BE2C (cell line): ENCODE data around the gene SIGLEC8.
"Not testable (repeated sequence)": the region's sequence is repeated elsewhere in the genome, so short reads cannot be mapped to it uniquely, and the experiment has no call there.

Experiments
- DNase-seq: peaks from one replicate; pipeline ENCODE4 v3.0.0-alpha.2; 2020
- H3K27me3 ChIP-seq: fragments of 250-450 bp; sonication (Bioruptor Pico); 2 replicates; pipeline ENCODE4 v1.5.1; 2020; ENCODE audit warnings: mild to moderate bottlenecking
- H3K36me3 ChIP-seq: fragments of 250-450 bp; sonication (Bioruptor Pico); 2 replicates; pipeline ENCODE4 v1.5.1; 2020; ENCODE audit warnings: mild to moderate bottlenecking
- H3K4me1 ChIP-seq: fragments of 250-450 bp; sonication (Bioruptor Pico); 2 replicates; pipeline ENCODE4 v1.5.1; 2020
- H3K4me3 ChIP-seq: 2 replicates; pipeline ENCODE4 v1.5.1; 2011; ENCODE audit warnings: low read depth, low read length
- H3K9me3 ChIP-seq: fragments of 250-450 bp; sonication (Bioruptor Pico); 2 replicates; pipeline ENCODE4 v1.5.1; 2020
- TF ChIP-seq, protein P1 (sequence below): IDR thresholded peaks from 2 replicates; pipeline ENCODE4 v1.5.1; 2012; ENCODE audit warnings: mild to moderate bottlenecking, low read depth, low read length

Gene SIGLEC8

DNA sequence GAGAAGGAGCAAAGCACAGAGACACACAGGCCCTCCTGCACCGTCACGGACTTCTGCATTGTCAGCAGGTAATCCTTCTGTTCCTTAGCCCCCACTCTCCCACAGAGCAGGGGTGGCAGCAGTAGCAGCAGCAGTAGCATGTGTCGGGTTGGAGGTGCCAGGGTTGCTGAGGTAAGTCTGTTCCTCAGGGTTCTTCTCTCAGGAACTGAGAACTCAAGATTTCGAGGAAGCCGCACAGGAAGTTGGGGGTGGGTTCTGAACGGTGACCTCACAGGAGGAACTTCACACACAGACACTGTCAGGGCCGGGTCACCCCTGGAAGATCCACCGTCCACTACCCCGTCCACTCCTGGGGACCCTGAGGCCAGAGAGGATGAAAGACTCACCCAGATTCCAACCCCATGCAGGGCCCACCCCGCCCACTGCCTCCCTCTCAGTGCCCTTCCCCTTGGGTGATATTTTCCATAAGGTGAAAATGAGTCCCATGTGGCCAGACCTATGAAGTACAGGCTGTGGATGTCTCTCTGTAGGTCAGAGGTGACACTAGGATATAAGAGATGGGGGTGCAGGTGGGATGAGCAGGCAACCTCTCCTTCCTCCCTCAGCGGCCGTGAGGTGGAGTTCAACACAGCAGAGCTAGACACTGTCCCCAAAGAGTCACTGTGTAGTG is 43.5 kb upstream of the SIGLEC8 start, which contains the start of gene SIGLEC12:
SIGLEC12 (minus strand) TSS at position 207 of the 670 bp plus-strand sequence; CDS start at position 140, 67 bp downstream.
- no peak for DNase-seq

DNA sequence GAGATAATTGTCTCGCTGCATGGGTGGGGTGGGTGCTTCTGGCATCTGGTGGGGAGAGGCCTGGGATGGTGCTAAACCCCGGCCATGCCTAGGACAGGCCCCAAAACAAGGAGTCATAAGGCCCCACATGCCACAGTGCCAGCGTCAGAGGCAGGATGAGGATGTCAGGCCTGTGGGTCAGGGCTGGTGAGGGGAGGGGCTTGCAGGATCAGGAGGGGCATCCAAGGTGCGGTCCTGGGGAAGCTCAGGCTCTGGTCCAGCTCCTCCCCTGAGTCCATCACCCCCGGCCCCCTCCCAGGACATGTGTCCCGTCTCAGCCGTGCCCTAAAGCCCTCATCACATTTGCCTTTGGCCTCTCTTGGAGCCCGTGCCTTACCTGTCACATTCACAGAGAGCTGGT is 42.7 kb upstream of the SIGLEC8 start:
- H3K27me3 ChIP-seq, H3K4me3 ChIP-seq, H3K9me3 ChIP-seq, H3K4me1 ChIP-seq, DNase-seq, H3K36me3 ChIP-seq: not testable (repeated sequence)

More for the DNA sequence above, 43.5 kb upstream of the SIGLEC8 start, which contains the start of gene SIGLEC12:
- TF ChIP-seq, protein P1, sequence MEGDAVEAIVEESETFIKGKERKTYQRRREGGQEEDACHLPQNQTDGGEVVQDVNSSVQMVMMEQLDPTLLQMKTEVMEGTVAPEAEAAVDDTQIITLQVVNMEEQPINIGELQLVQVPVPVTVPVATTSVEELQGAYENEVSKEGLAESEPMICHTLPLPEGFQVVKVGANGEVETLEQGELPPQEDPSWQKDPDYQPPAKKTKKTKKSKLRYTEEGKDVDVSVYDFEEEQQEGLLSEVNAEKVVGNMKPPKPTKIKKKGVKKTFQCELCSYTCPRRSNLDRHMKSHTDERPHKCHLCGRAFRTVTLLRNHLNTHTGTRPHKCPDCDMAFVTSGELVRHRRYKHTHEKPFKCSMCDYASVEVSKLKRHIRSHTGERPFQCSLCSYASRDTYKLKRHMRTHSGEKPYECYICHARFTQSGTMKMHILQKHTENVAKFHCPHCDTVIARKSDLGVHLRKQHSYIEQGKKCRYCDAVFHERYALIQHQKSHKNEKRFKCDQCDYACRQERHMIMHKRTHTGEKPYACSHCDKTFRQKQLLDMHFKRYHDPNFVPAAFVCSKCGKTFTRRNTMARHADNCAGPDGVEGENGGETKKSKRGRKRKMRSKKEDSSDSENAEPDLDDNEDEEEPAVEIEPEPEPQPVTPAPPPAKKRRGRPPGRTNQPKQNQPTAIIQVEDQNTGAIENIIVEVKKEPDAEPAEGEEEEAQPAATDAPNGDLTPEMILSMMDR = no peak
- H3K27me3 ChIP-seq = no peaks in the 10 kb centered on the region
- no peaks in the 10 kb centered on the region for H3K9me3 ChIP-seq
- no peaks in the 10 kb centered on the region for H3K36me3 ChIP-seq
- H3K4me3 ChIP-seq = no peak within 1 kb of the TSS
- no peaks in the 10 kb centered on the region for H3K4me1 ChIP-seq

DNA sequence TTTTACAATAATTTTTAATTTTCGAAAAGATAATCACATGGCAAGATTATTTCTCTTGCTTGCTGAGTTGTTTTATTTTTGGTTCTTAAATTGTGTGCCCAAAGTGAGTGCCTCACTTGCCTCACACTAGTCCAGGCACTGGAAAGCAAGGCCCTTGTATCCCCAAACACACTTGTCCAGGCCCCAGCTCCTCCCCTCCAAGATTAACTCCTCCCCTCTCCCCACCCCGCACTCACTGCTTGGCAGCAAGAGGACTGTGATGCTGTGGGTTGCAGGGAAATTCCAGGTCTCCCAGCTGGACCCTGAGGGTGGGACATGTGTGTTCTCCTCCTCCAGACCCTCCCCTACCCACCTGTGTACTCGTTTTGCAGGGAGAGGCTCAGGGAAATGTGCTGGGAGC is 39.4 kb upstream of the SIGLEC8 start:
- H3K4me3 ChIP-seq = no peak overlapping the region
- no peaks in the 10 kb centered on the region for H3K9me3 ChIP-seq
- DNase-seq = no peak
- H3K27me3 ChIP-seq = no peaks in the 10 kb centered on the region
- H3K4me1 ChIP-seq = no peaks in the 10 kb centered on the region
- H3K36me3 ChIP-seq = no peaks in the 10 kb centered on the region
- TF ChIP-seq, protein P1 = no peak

DNA sequence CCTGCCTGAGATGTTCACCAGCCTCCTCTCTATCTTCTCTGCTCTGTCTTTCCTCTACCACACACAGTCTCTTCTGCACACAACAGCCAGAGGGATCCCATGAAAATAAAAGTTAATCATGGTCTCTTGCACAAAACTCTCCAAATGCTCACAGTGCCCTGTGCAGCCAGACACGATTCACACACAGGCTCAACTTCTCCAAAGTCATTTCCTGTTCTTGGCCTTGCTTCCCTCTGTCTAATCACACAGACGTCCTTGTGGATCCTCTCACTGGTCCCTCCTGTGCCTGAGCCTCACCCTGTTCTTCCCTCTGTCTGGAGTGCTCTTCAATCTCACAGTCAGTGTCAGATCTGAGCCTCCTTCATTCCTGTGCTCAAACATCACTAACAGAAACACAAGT is 35.5 kb upstream of the SIGLEC8 start:
- Histone ChIP-seq H3K4me1 (no peaks in the 10 kb centered on the region), H3K27me3 (no peaks in the 10 kb centered on the region), H3K9me3 (no peaks in the 10 kb centered on the region), H3K36me3 (no peaks in the 10 kb centered on the region), H3K4me3 (no peak overlapping the region)
- no peak for DNase-seq
- TF ChIP-seq, protein P1 = no peak

DNA sequence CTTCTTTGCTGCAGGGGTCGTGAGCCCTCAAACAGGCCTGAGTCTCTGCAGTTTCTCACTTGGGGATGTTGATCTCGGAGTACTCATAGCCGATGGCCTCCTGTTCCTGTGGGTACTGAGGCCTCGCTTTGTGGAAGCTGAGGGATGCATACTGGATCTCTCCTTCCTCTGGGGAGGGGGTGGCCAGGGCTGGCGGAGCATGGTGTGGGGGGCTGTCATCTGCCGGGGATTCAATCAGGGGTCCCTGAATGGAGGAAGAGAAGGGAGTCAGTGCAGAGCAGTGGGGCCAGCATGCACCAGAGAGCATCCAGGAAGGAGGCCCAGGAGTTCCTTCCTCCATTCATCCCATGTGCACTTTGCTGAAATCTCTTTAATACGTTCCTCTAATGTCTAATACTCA is 33.3 kb upstream of the SIGLEC8 start:
- H3K27me3 ChIP-seq = no peaks in the 10 kb centered on the region; the same call in 1 of the 2 replicates
- H3K4me3 ChIP-seq = no peak overlapping the region
- no peaks in the 10 kb centered on the region for H3K4me1 ChIP-seq
- H3K36me3 ChIP-seq = no peaks in the 10 kb centered on the region
- TF ChIP-seq, protein P1 = no peak
- no peaks in the 10 kb centered on the region for H3K9me3 ChIP-seq
- DNase-seq = no peak

DNA sequence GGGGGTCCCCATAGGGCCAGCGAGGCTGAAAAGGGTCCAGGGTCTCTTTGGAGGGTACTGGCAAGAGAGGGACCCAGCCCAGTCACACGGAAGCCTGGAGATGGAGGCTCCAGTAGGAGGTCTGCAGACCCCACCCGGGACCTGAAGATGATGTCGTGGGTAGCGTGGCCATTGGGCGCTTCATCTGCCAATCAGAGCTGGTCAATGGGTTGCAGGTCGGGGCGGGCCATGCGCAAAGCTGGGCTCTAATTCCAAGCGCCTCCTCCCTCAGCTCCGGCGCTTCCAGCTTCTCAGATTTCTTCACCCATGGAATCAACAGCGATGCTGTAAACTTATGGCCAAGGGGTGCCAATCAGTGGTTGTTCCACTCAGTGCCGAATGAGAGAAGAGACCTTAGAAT is 32.4 kb upstream of the SIGLEC8 start:
- no peaks in the 10 kb centered on the region for H3K9me3 ChIP-seq

More for the DNA sequence above, 32.4 kb upstream of the SIGLEC8 start:
- no peaks in the 10 kb centered on the region for H3K4me1 ChIP-seq
- H3K36me3 ChIP-seq = no peaks in the 10 kb centered on the region
- no peak for DNase-seq
- H3K27me3 ChIP-seq = no peaks in the 10 kb centered on the region; the same call in 1 of the 2 replicates
- no peak overlapping the region for H3K4me3 ChIP-seq
- TF ChIP-seq, protein P1 = no peak
